ENCODE data around the gene NBL1. TPM values are rescaled to one million over a fixed set of nuclear protein-coding genes. Genes with fewer than 3 reads are reported as not detected.
A peak's percentile ranks its signal among the peaks of the same experiment; 100 is the strongest.
"Not testable (repeated sequence)": the region's sequence is repeated elsewhere in the genome, so short reads cannot be mapped to it uniquely, and the experiment has no call there.

The NBL1 gene
- total RNA-seq, 1 experiment from 2014 or later: not detected

- H3K79me2 ChIP-seq (ENCODE audit: low read length); H3K9me3 ChIP-seq (ENCODE audit: low read length); H3K27me3 ChIP-seq (ENCODE audit: low read length); H3K36me3 ChIP-seq (ENCODE audit: insufficient read depth, low read length); H3K9ac ChIP-seq (ENCODE audit: low read length); H3K4me2 ChIP-seq (ENCODE audit: low read depth, low read length, poor library complexity, severe bottlenecking); H2AFZ ChIP-seq (ENCODE audit: low read length); H3K9me2 ChIP-seq (replicated peaks; ENCODE audit: insufficient read depth, low read length); H3K4me3 ChIP-seq (ENCODE audit: low read length); H4K20me1 ChIP-seq (ENCODE audit: insufficient read depth, low read depth, low read length); H3K4me1 ChIP-seq (ENCODE audit: low read length); DNase-seq; H3K27ac ChIP-seq (ENCODE audit: low read length): not testable (repeated sequence)
Observed at GRCh38 chr1:19636749-19637148, 7.4 kb upstream of the NBL1 start.

GRCh38 chr1:19637606-19638005 lies 6.5 kb upstream of the NBL1 start:
- H3K4me3 ChIP-seq (ENCODE audit: low read length): no peak overlapping the region

GRCh38 chr1:19639228-19639627 lies 4.9 kb upstream of the NBL1 start:
- not testable (repeated sequence) for H3K4me2 ChIP-seq (ENCODE audit: low read depth, low read length, poor library complexity, severe bottlenecking); H3K27ac ChIP-seq (ENCODE audit: low read length); H3K27me3 ChIP-seq (ENCODE audit: low read length); H3K4me3 ChIP-seq (ENCODE audit: low read length); DNase-seq; H2AFZ ChIP-seq (ENCODE audit: low read length); H3K79me2 ChIP-seq (ENCODE audit: low read length); H3K36me3 ChIP-seq (ENCODE audit: insufficient read depth, low read length); H3K9me2 ChIP-seq (replicated peaks; ENCODE audit: insufficient read depth, low read length); H4K20me1 ChIP-seq (ENCODE audit: insufficient read depth, low read depth, low read length); H3K4me1 ChIP-seq (ENCODE audit: low read length); H3K9me3 ChIP-seq (ENCODE audit: low read length); H3K9ac ChIP-seq (ENCODE audit: low read length)

More at GRCh38 chr1:19637606-19638005, 6.5 kb upstream of the NBL1 start:
- no peaks in the 10 kb centered on the region for H3K36me3 ChIP-seq (ENCODE audit: insufficient read depth, low read length)
- H3K4me2 ChIP-seq (ENCODE audit: low read depth, low read length, poor library complexity, severe bottlenecking): no peak overlapping the region
- no peaks in the 10 kb centered on the region for H4K20me1 ChIP-seq (ENCODE audit: insufficient read depth, low read depth, low read length)
- H3K9me3 ChIP-seq (ENCODE audit: low read length): no peaks in the 10 kb centered on the region
- no peak for DNase-seq
- no peak overlapping the region for H3K27ac ChIP-seq (ENCODE audit: low read length)
- no peaks in the 10 kb centered on the region for H3K4me1 ChIP-seq (ENCODE audit: low read length)
- H3K9me2 ChIP-seq (replicated peaks; ENCODE audit: insufficient read depth, low read length): no peaks in the 10 kb centered on the region
- no peak overlapping the region for H2AFZ ChIP-seq (ENCODE audit: low read length)
- H3K9ac ChIP-seq (ENCODE audit: low read length): no peak overlapping the region
- no peaks in the 10 kb centered on the region for H3K27me3 ChIP-seq (ENCODE audit: low read length)
- no peaks in the 10 kb centered on the region for H3K79me2 ChIP-seq (ENCODE audit: low read length)

- no peaks in the 10 kb centered on the region for H3K9me3 ChIP-seq (ENCODE audit: low read length)
- no peaks in the 10 kb centered on the region for H3K4me1 ChIP-seq (ENCODE audit: low read length)
- H3K27me3 ChIP-seq (ENCODE audit: low read length): no peaks in the 10 kb centered on the region
- H3K4me2 ChIP-seq (ENCODE audit: low read depth, low read length, poor library complexity, severe bottlenecking): no peak overlapping the region
- no peak overlapping the region for H3K27ac ChIP-seq (ENCODE audit: low read length)
- no peaks in the 10 kb centered on the region for H3K79me2 ChIP-seq (ENCODE audit: low read length)
- no peak overlapping the region for H2AFZ ChIP-seq (ENCODE audit: low read length)
- H3K9me2 ChIP-seq (replicated peaks; ENCODE audit: insufficient read depth, low read length): no peaks in the 10 kb centered on the region
- no peaks in the 10 kb centered on the region for H3K36me3 ChIP-seq (ENCODE audit: insufficient read depth, low read length)
- H4K20me1 ChIP-seq (ENCODE audit: insufficient read depth, low read depth, low read length): no peaks in the 10 kb centered on the region
- no peak overlapping the region for H3K4me3 ChIP-seq (ENCODE audit: low read length)
- DNase-seq: no peak
- H3K9ac ChIP-seq (ENCODE audit: low read length): no peak overlapping the region
Observed at GRCh38 chr1:19639999-19640362, 4.1 kb upstream of the NBL1 start.

- no peak overlapping the region for H3K4me2 ChIP-seq (ENCODE audit: low read depth, low read length, poor library complexity, severe bottlenecking)
Observed at GRCh38 chr1:19640363-19641316, 3.5 kb upstream of the NBL1 start.

GRCh38 chr1:19643121-19643520 lies 990 bp upstream of the NBL1 start:
- Histone ChIP-seq H3K79me2 (ENCODE audit: low read length) (no peaks in the 10 kb centered on the region), H3K27me3 (ENCODE audit: low read length) (no peaks in the 10 kb centered on the region), H3K9me2 (replicated peaks; ENCODE audit: insufficient read depth, low read length) (no peaks in the 10 kb centered on the region), H3K4me2 (ENCODE audit: low read depth, low read length, poor library complexity, severe bottlenecking) (no peak overlapping the region), H3K4me3 (ENCODE audit: low read length) (no peak overlapping the region), H3K36me3 (ENCODE audit: insufficient read depth, low read length) (no peaks in the 10 kb centered on the region), H3K9ac (ENCODE audit: low read length) (no peak overlapping the region), H4K20me1 (ENCODE audit: insufficient read depth, low read depth, low read length) (no peaks in the 10 kb centered on the region), H3K4me1 (ENCODE audit: low read length) (no peaks in the 10 kb centered on the region), H3K27ac (ENCODE audit: low read length) (no peak overlapping the region), H2AFZ (ENCODE audit: low read length) (no peak overlapping the region), H3K9me3 (ENCODE audit: low read length) (no peaks in the 10 kb centered on the region)
- DNase-seq: no peak

More at GRCh38 chr1:19640363-19641316, 3.5 kb upstream of the NBL1 start:
- Histone ChIP-seq H3K27ac (ENCODE audit: low read length) (no peak overlapping the region), H3K9me2 (replicated peaks; ENCODE audit: insufficient read depth, low read length) (no peaks in the 10 kb centered on the region), H3K9ac (ENCODE audit: low read length) (no peak overlapping the region), H3K4me1 (ENCODE audit: low read length) (no peaks in the 10 kb centered on the region), H2AFZ (ENCODE audit: low read length) (no peak overlapping the region), H3K9me3 (ENCODE audit: low read length) (no peaks in the 10 kb centered on the region), H4K20me1 (ENCODE audit: insufficient read depth, low read depth, low read length) (no peaks in the 10 kb centered on the region), H3K36me3 (ENCODE audit: insufficient read depth, low read length) (no peaks in the 10 kb centered on the region), H3K27me3 (ENCODE audit: low read length) (no peaks in the 10 kb centered on the region), H3K79me2 (ENCODE audit: low read length) (no peaks in the 10 kb centered on the region), H3K4me3 (ENCODE audit: low read length) (no peak overlapping the region)
- no peak for DNase-seq

- Histone ChIP-seq H3K9ac (ENCODE audit: low read length) (no peak overlapping the region), H3K4me1 (ENCODE audit: low read length) (no peaks in the 10 kb centered on the region), H3K9me3 (ENCODE audit: low read length) (no peaks in the 10 kb centered on the region), H3K9me2 (replicated peaks; ENCODE audit: insufficient read depth, low read length) (no peaks in the 10 kb centered on the region), H4K20me1 (ENCODE audit: insufficient read depth, low read depth, low read length) (no peaks in the 10 kb centered on the region), H3K79me2 (ENCODE audit: low read length) (no peaks in the 10 kb centered on the region), H2AFZ (ENCODE audit: low read length) (no peak overlapping the region), H3K27me3 (ENCODE audit: low read length) (no peaks in the 10 kb centered on the region), H3K36me3 (ENCODE audit: insufficient read depth, low read length) (no peaks in the 10 kb centered on the region), H3K4me3 (ENCODE audit: low read length) (no peak overlapping the region), H3K27ac (ENCODE audit: low read length) (no peak overlapping the region), H3K4me2 (ENCODE audit: low read depth, low read length, poor library complexity, severe bottlenecking) (no peak overlapping the region)
- no peak for DNase-seq
Observed at GRCh38 chr1:19644395-19644680, 227 bp downstream of the NBL1 start.

GRCh38 chr1:19644681-19645410 lies 735 bp downstream of the NBL1 start:
- H3K27me3 ChIP-seq (ENCODE audit: low read length): no peaks in the 10 kb centered on the region
- no peaks in the 10 kb centered on the region for H4K20me1 ChIP-seq (ENCODE audit: insufficient read depth, low read depth, low read length)
- no peaks in the 10 kb centered on the region for H3K4me1 ChIP-seq (ENCODE audit: low read length)
- no peak overlapping the region for H3K27ac ChIP-seq (ENCODE audit: low read length)
- H3K79me2 ChIP-seq (ENCODE audit: low read length): no peaks in the 10 kb centered on the region
- H3K9ac ChIP-seq (ENCODE audit: low read length): no peak overlapping the region
- H3K4me2 ChIP-seq (ENCODE audit: low read depth, low read length, poor library complexity, severe bottlenecking): peak overlapping the region; percentile 23
- H3K4me3 ChIP-seq (ENCODE audit: low read length): no peak overlapping the region
- H2AFZ ChIP-seq (ENCODE audit: low read length): no peak overlapping the region
- DNase-seq: no peak
- no peaks in the 10 kb centered on the region for H3K9me3 ChIP-seq (ENCODE audit: low read length)
- no peaks in the 10 kb centered on the region for H3K36me3 ChIP-seq (ENCODE audit: insufficient read depth, low read length)
- H3K9me2 ChIP-seq (replicated peaks; ENCODE audit: insufficient read depth, low read length): no peaks in the 10 kb centered on the region
